K562 (cell line): ENCODE measurements around the gene ATF5. TPM values are rescaled to one million over a fixed set of nuclear protein-coding genes. Genes with fewer than 3 reads are reported as not detected.

ENCODE experiments used
- ARHGAP35 ChIP-seq: fragments of 450-650 bp; IDR thresholded peaks from 2 replicates; pipeline ENCODE4 v1.6.1; 2018; ENCODE audit not compliant: partially characterized antibody
- CBFB ChIP-seq: sonication (generic); formaldehyde crosslinking; IDR thresholded peaks from 2 replicates; pipeline ENCODE4 v1.4.0; 2020; ENCODE audit warnings: mild to moderate bottlenecking, missing genetic modification reagents
- CREM ChIP-seq: IDR thresholded peaks from 2 replicates; pipeline ENCODE4 v1.6.1; 2014; ENCODE audit warnings: antibody characterized with exemption, low read depth
- DIDO1 ChIP-seq: fragments of 450-650 bp; IDR thresholded peaks from 2 replicates; pipeline ENCODE4 v1.6.1; 2016; ENCODE audit warnings: low read depth, missing biosample characterization, missing genetic modification characterization
- DMBX1 ChIP-seq: fragments of 250-450 bp; sonication (Bioruptor Pico); IDR thresholded peaks from 2 replicates; pipeline ENCODE4 v1.8.0; 2022; ENCODE audit warnings: inconsistent platforms, mild to moderate bottlenecking, moderate library complexity, borderline replicate concordance
- ESRRB ChIP-seq: fragments of 250-450 bp; sonication (Bioruptor Pico); IDR thresholded peaks from 2 replicates; pipeline ENCODE4 v1.5.0; 2020; ENCODE audit warnings: mild to moderate bottlenecking, moderate library complexity, borderline replicate concordance
- KDM4B ChIP-seq, 2 experiments: fragments of 450-650 bp in 1 of 2; sonication (generic) in 1 of 2; IDR thresholded peaks; 2 replicates each; pipeline ENCODE4 v1.6.1; 2016 to 2017; ENCODE audit warnings: borderline replicate concordance in 2 of 2, antibody characterized with exemption in 1 of 2, low read depth in 1 of 2, mild to moderate bottlenecking in 1 of 2
- KLF10 ChIP-seq: fragments of 250-450 bp; sonication (Bioruptor Pico); IDR thresholded peaks from 2 replicates; pipeline ENCODE4 v1.6.1; 2021; ENCODE audit warnings: matching md5 sums
- OTX1 ChIP-seq: fragments of 450-650 bp; formaldehyde crosslinking; IDR thresholded peaks from 2 replicates; pipeline ENCODE4 v1.4.0; 2022; ENCODE audit warnings: mild to moderate bottlenecking
- PCBP1 ChIP-seq: fragments of 200-400 bp; formaldehyde crosslinking; IDR thresholded peaks from 2 replicates; pipeline ENCODE4 v1.6.1; 2018; ENCODE audit warnings: mild to moderate bottlenecking, low read depth, low read length; ENCODE audit not compliant: poor library complexity, severe bottlenecking
- PHF21A ChIP-seq: fragments of 450-650 bp; IDR thresholded peaks from 2 replicates; pipeline ENCODE4 v1.6.1; 2017; ENCODE audit warnings: low read depth, borderline replicate concordance
- POLR2A ChIP-seq: fragments of 450-650 bp; conservative IDR thresholded peaks from 2 replicates; pipeline ENCODE4 v1.6.1; 2016
- TBP ChIP-seq: optimal IDR thresholded peaks from 2 replicates; pipeline ENCODE3; 2011; ENCODE audit warnings: low read depth, low read length, improper control_type of control experiment
- THRB ChIP-seq: fragments of 450-650 bp; formaldehyde crosslinking; conservative IDR thresholded peaks from 2 replicates; pipeline ENCODE4 v1.4.0; 2022; ENCODE audit warnings: mild to moderate bottlenecking, missing genetic modification characterization
- ZBTB7A ChIP-seq: IDR thresholded peaks from 2 replicates; pipeline ENCODE4 v1.6.1; 2011; ENCODE audit warnings: low read depth, mild to moderate bottlenecking, low read length, moderate library complexity, borderline replicate concordance; ENCODE audit not compliant: control insufficient read depth
- ZNF143 ChIP-seq: sonication (generic); formaldehyde crosslinking; IDR thresholded peaks from 2 replicates; pipeline ENCODE4 v1.9.0; 2022; ENCODE audit warnings: mild to moderate bottlenecking, missing genetic modification reagents
- ZNF217 ChIP-seq: sonication (generic); formaldehyde crosslinking; IDR thresholded peaks from 2 replicates; pipeline ENCODE4 v1.8.0; 2022; ENCODE audit warnings: mild to moderate bottlenecking, missing genetic modification reagents
- ZNF589 ChIP-seq: fragments of 200-800 bp; sonication (Bioruptor generic); IDR thresholded peaks from 2 replicates; pipeline ENCODE4 v1.6.1; 2016; ENCODE audit warnings: low read depth, missing genetic modification characterization, missing compliant biosample characterization
- polyA plus RNA-seq, 8 experiments: library from polyadenylated mRNA; depleted of rRNA in 4 of 8; stranded (reverse) in 5 of 8; unstranded in 3 of 8; fragments of >200 nt; fragmentation: Nextera tagmentation in 2 of 8; fragmentation: Illumina TruSeq in 1 of 8; extraction: Ambion mirVana in 2 of 8; extraction: Trizol in 1 of 8; gene quantifications; 2 replicates each; pipeline versions ENCODE4 v1.2.1 to v1.2.3, GENCODE V29; 2011 to 2014; ENCODE audit warnings: inconsistent platforms in 1 of 8, missing spikeins in 1 of 8
- total RNA-seq, 7 experiments: library from RNA; depleted of rRNA in 6 of 7; stranded (reverse); fragments of >200 nt in 6 of 7; fragmentation: Illumina TruSeq in 2 of 7; extraction: Trizol in 2 of 7; gene quantifications; 2 replicates each; pipeline versions ENCODE4 v1.2.1 to v1.2.3, GENCODE V29; 2011 to 2021; ENCODE audit warnings: low replicate concordance in 1 of 7
- TF ChIP-seq, protein P1 (sequence below): sonication (generic); IDR thresholded peaks from 2 replicates; pipeline ENCODE4 v1.6.1; 2016
- TF ChIP-seq, protein P2 (sequence below): fragments of 450-650 bp; IDR thresholded peaks from 2 replicates; pipeline ENCODE4 v1.6.1; 2017; ENCODE audit warnings: mild to moderate bottlenecking, moderate library complexity
- TF ChIP-seq, protein P3 (sequence below): fragments of 200-800 bp; sonication (Bioruptor generic); IDR thresholded peaks from 2 replicates; pipeline ENCODE4 v1.6.1; 2017; ENCODE audit warnings: missing genetic modification characterization, missing compliant biosample characterization
- TF ChIP-seq, protein P4 (sequence below): sonication (generic); formaldehyde crosslinking; IDR thresholded peaks from 2 replicates; pipeline ENCODE4 v1.9.0; 2022; ENCODE audit warnings: mild to moderate bottlenecking, missing genetic modification reagents

Gene ATF5
- total and polyA plus RNA-seq, 9 of the 15 experiments (the other 6 are each of a cell fraction or from before 2014, with no cell fraction given) = 3.0 to 57.6 (median 11.1) TPM

- TF ChIP-seq POLR2A (no peak), OTX1 (CRISPR knock-in tag) (no peak), CBFB (0 out of 2 replicates have a peak, but pooled peaks have one; percentile 42), ARHGAP35 (no peak), PHF21A (no peak), KDM4B (IDR thresholded peaks at IDR 0.05; ENCODE audit: borderline replicate concordance in 2 of 2, low read depth in 1 of 2) (0 out of 4 replicates have a peak, but pooled peaks of 1 of the 2 experiments have one; percentile 25), ZNF217 (CRISPR knock-in tag) (no peak), PCBP1 (no peak), DIDO1 (no peak), ZBTB7A (no peak), KLF10 (CRISPR knock-in tag) (no peak), ZNF143 (CRISPR knock-in tag) (peak; percentile 10; the same call in 1 of the 2 replicates), CREM (peak; percentile 77), DMBX1 (no peak), TBP (no peak), THRB (CRISPR knock-in tag) (0 out of 2 replicates have a peak, but pooled peaks have one; percentile 1), ZNF589 (CRISPR knock-in tag) (no peak), ESRRB (no peak)
- TF ChIP-seq, protein P1, sequence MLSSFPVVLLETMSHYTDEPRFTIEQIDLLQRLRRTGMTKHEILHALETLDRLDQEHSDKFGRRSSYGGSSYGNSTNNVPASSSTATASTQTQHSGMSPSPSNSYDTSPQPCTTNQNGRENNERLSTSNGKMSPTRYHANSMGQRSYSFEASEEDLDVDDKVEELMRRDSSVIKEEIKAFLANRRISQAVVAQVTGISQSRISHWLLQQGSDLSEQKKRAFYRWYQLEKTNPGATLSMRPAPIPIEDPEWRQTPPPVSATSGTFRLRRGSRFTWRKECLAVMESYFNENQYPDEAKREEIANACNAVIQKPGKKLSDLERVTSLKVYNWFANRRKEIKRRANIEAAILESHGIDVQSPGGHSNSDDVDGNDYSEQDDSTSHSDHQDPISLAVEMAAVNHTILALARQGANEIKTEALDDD = no peak
- TF ChIP-seq, protein P2, sequence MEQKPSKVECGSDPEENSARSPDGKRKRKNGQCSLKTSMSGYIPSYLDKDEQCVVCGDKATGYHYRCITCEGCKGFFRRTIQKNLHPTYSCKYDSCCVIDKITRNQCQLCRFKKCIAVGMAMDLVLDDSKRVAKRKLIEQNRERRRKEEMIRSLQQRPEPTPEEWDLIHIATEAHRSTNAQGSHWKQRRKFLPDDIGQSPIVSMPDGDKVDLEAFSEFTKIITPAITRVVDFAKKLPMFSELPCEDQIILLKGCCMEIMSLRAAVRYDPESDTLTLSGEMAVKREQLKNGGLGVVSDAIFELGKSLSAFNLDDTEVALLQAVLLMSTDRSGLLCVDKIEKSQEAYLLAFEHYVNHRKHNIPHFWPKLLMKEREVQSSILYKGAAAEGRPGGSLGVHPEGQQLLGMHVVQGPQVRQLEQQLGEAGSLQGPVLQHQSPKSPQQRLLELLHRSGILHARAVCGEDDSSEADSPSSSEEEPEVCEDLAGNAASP = no peak
- TF ChIP-seq, protein P3, sequence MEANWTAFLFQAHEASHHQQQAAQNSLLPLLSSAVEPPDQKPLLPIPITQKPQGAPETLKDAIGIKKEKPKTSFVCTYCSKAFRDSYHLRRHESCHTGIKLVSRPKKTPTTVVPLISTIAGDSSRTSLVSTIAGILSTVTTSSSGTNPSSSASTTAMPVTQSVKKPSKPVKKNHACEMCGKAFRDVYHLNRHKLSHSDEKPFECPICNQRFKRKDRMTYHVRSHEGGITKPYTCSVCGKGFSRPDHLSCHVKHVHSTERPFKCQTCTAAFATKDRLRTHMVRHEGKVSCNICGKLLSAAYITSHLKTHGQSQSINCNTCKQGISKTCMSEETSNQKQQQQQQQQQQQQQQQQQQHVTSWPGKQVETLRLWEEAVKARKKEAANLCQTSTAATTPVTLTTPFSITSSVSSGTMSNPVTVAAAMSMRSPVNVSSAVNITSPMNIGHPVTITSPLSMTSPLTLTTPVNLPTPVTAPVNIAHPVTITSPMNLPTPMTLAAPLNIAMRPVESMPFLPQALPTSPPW (CRISPR knock-in tag) = no peak
- TF ChIP-seq, protein P4, sequence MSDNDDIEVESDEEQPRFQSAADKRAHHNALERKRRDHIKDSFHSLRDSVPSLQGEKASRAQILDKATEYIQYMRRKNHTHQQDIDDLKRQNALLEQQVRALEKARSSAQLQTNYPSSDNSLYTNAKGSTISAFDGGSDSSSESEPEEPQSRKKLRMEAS = peak; percentile 16; the same call in 1 of the 2 replicates
Observed at GRCh38 chr19:49930483-49931011, 1.5 kb downstream of the ATF5 start (continued).
